Dendritic cell treated with granulocyte-macrophage colony-stimulating factor and Interleukin-4, amounts not matched to agents 40 ng/mL and 50 ng/mL, for 4 days (primary cell): ENCODE measurements around the gene IQCK.

Experiments
- H3K27ac Mint-ChIP-seq: one replicate; pipeline ENCODE4 v1.8.0; 2022; ENCODE audit warnings: mild to moderate bottlenecking, mixed read lengths
- H3K27me3 Mint-ChIP-seq: one replicate; pipeline ENCODE4 v1.8.0; 2022; ENCODE audit warnings: mild to moderate bottlenecking, mixed read lengths
- H3K36me3 Mint-ChIP-seq: one replicate; pipeline ENCODE4 v1.8.0; 2022; ENCODE audit warnings: low read depth, mixed read lengths
- H3K4me1 Mint-ChIP-seq: one replicate; pipeline ENCODE4 v1.8.0; 2022; ENCODE audit warnings: low read depth, mixed read lengths
- H3K4me3 Mint-ChIP-seq: one replicate; pipeline ENCODE4 v1.8.0; 2022; ENCODE audit warnings: mild to moderate bottlenecking, moderate library complexity, mixed read lengths
- H3K9me3 Mint-ChIP-seq: one replicate; pipeline ENCODE4 v1.8.0; 2022; ENCODE audit warnings: mixed read lengths
- intact Hi-C: fragments of 100-400 bp; cut with micrococcal nuclease; formaldehyde crosslinking; loops from one replicate; pipeline ENCODE4 v1.15.0; 2022

The IQCK gene

GRCh38 chr16:19859603-19860002 is 141.5 kb downstream of the IQCK start:
- intact Hi-C loops = no loop called here
- Mint-ChIP-seq H3K27me3 (no peaks in the 10 kb centered on the region), H3K4me3 (no peak overlapping the region), H3K36me3 (no peaks in the 10 kb centered on the region), H3K4me1 (no peaks in the 10 kb centered on the region), H3K27ac (no peak overlapping the region), H3K9me3 (no peaks in the 10 kb centered on the region)

GRCh38 chr16:19860166-19861041 is 142.3 kb downstream of the IQCK start:
- intact Hi-C loops = no loop called here
- Mint-ChIP-seq H3K4me3 (no peak overlapping the region), H3K36me3 (no peaks in the 10 kb centered on the region), H3K27ac (no peak overlapping the region), H3K27me3 (no peaks in the 10 kb centered on the region), H3K9me3 (no peaks in the 10 kb centered on the region), H3K4me1 (no peaks in the 10 kb centered on the region)

GRCh38 chr16:19861133-19861532 is 143.1 kb downstream of the IQCK start:
- Mint-ChIP-seq H3K4me3 (no peak overlapping the region), H3K9me3 (no peaks in the 10 kb centered on the region), H3K36me3 (no peaks in the 10 kb centered on the region), H3K27ac (no peak overlapping the region), H3K27me3 (no peaks in the 10 kb centered on the region), H3K4me1 (no peaks in the 10 kb centered on the region)
- intact Hi-C loops = no loop called here

GRCh38 chr16:19861811-19862327 is 143.8 kb downstream of the IQCK start:
- Mint-ChIP-seq H3K27me3 (no peaks in the 10 kb centered on the region), H3K27ac (no peak overlapping the region), H3K36me3 (no peaks in the 10 kb centered on the region), H3K9me3 (no peaks in the 10 kb centered on the region), H3K4me3 (no peak overlapping the region), H3K4me1 (no peaks in the 10 kb centered on the region)
- intact Hi-C loops = no loop called here

GRCh38 chr16:19863990-19864389 is 145.9 kb downstream of the IQCK start:
- H3K36me3 Mint-ChIP-seq = no peaks in the 10 kb centered on the region
- intact Hi-C loops = no loop called here
- H3K4me3 Mint-ChIP-seq = no peak overlapping the region
- peaks cover 2% of the 10 kb centered on the region for H3K27me3 Mint-ChIP-seq
- no peak overlapping the region for H3K27ac Mint-ChIP-seq
- H3K4me1 Mint-ChIP-seq = no peaks in the 10 kb centered on the region
- no peaks in the 10 kb centered on the region for H3K9me3 Mint-ChIP-seq

- no peak overlapping the region for H3K27ac Mint-ChIP-seq
- peaks cover 2% of the 10 kb centered on the region for H3K27me3 Mint-ChIP-seq
- H3K4me1 Mint-ChIP-seq = no peaks in the 10 kb centered on the region
- H3K9me3 Mint-ChIP-seq = no peaks in the 10 kb centered on the region
- intact Hi-C loops = no loop called here
- no peaks in the 10 kb centered on the region for H3K36me3 Mint-ChIP-seq
- H3K4me3 Mint-ChIP-seq = no peak overlapping the region
These were observed 146.5 kb downstream of the IQCK start for GRCh38 chr16:19864566-19864965.

- H3K27me3 Mint-ChIP-seq = peaks cover 2% of the 10 kb centered on the region
- intact Hi-C loops = no loop called here
- no peak overlapping the region for H3K27ac Mint-ChIP-seq
- no peaks in the 10 kb centered on the region for H3K9me3 Mint-ChIP-seq
- no peak overlapping the region for H3K4me3 Mint-ChIP-seq
- no peaks in the 10 kb centered on the region for H3K4me1 Mint-ChIP-seq
- no peaks in the 10 kb centered on the region for H3K36me3 Mint-ChIP-seq
These were observed 150.3 kb downstream of the IQCK start for GRCh38 chr16:19868421-19868820.

- H3K27ac Mint-ChIP-seq = no peak overlapping the region
- H3K9me3 Mint-ChIP-seq = no peaks in the 10 kb centered on the region
- intact Hi-C loops = no loop called here
These were observed 153.7 kb downstream of the IQCK start for GRCh38 chr16:19871721-19872120.

GRCh38 chr16:19872179-19872863 is 154.2 kb downstream of the IQCK start:
- H3K4me3 Mint-ChIP-seq = no peak overlapping the region
- no peaks in the 10 kb centered on the region for H3K36me3 Mint-ChIP-seq
- peaks cover 6% of the 10 kb centered on the region for H3K4me1 Mint-ChIP-seq
- no peak overlapping the region for H3K27ac Mint-ChIP-seq
- intact Hi-C loops = no loop called here
- H3K27me3 Mint-ChIP-seq = peaks cover 9% of the 10 kb centered on the region
- H3K9me3 Mint-ChIP-seq = no peaks in the 10 kb centered on the region

More at GRCh38 chr16:19871721-19872120, 153.7 kb downstream of the IQCK start:
- peaks cover 6% of the 10 kb centered on the region for H3K4me1 Mint-ChIP-seq
- peaks cover 9% of the 10 kb centered on the region for H3K27me3 Mint-ChIP-seq
- H3K4me3 Mint-ChIP-seq = no peak overlapping the region
- no peaks in the 10 kb centered on the region for H3K36me3 Mint-ChIP-seq

- Mint-ChIP-seq H3K4me3 (no peak overlapping the region), H3K9me3 (no peaks in the 10 kb centered on the region), H3K4me1 (peaks cover 6% of the 10 kb centered on the region), H3K27ac (no peak overlapping the region), H3K36me3 (no peaks in the 10 kb centered on the region), H3K27me3 (peaks cover 9% of the 10 kb centered on the region)
- intact Hi-C loops = no loop called here
These were observed 154.9 kb downstream of the IQCK start for GRCh38 chr16:19872935-19873334.

GRCh38 chr16:19874026-19874425 is 156.0 kb downstream of the IQCK start:
- H3K4me3 Mint-ChIP-seq = no peak overlapping the region
- no peaks in the 10 kb centered on the region for H3K9me3 Mint-ChIP-seq
- peaks cover 9% of the 10 kb centered on the region for H3K27me3 Mint-ChIP-seq
- intact Hi-C loops = no loop called here
- H3K4me1 Mint-ChIP-seq = peaks cover 6% of the 10 kb centered on the region
- no peak overlapping the region for H3K27ac Mint-ChIP-seq
- no peaks in the 10 kb centered on the region for H3K36me3 Mint-ChIP-seq

- Mint-ChIP-seq H3K4me1 (peaks cover 6% of the 10 kb centered on the region), H3K4me3 (no peak overlapping the region), H3K27me3 (peaks cover 12% of the 10 kb centered on the region), H3K9me3 (no peaks in the 10 kb centered on the region), H3K36me3 (no peaks in the 10 kb centered on the region), H3K27ac (no peak overlapping the region)
- intact Hi-C loops = no loop called here
These were observed 156.9 kb downstream of the IQCK start for GRCh38 chr16:19874851-19875546.

- H3K4me1 Mint-ChIP-seq = peaks cover 6% of the 10 kb centered on the region
- no peak overlapping the region for H3K4me3 Mint-ChIP-seq
- peaks cover 16% of the 10 kb centered on the region for H3K27me3 Mint-ChIP-seq
- no peaks in the 10 kb centered on the region for H3K36me3 Mint-ChIP-seq
- intact Hi-C loops = no loop called here
- no peaks in the 10 kb centered on the region for H3K9me3 Mint-ChIP-seq
- H3K27ac Mint-ChIP-seq = no peak overlapping the region
These were observed 157.8 kb downstream of the IQCK start for GRCh38 chr16:19875900-19876299.

GRCh38 chr16:19876501-19877059 is 158.5 kb downstream of the IQCK start:
- H3K4me1 Mint-ChIP-seq = peaks cover 6% of the 10 kb centered on the region
- H3K9me3 Mint-ChIP-seq = no peaks in the 10 kb centered on the region
- H3K27ac Mint-ChIP-seq = no peak overlapping the region
- intact Hi-C loops = no loop called here
- no peaks in the 10 kb centered on the region for H3K36me3 Mint-ChIP-seq
- H3K27me3 Mint-ChIP-seq = peaks cover 22% of the 10 kb centered on the region
- H3K4me3 Mint-ChIP-seq = no peak overlapping the region
